Suprapubic skin (tissue), 4 donors: ENCODE data around the gene CDK18. TPM values are rescaled to one million over a fixed set of nuclear protein-coding genes. Genes with fewer than 3 reads are reported as not detected.

Source experiments
- DNase-seq, 2 donors: peaks; one replicate each; pipeline ENCODE4 v3.0.0-alpha.2; 2019; ENCODE audit warnings: low spot score in 2 of 2
- H3K27ac ChIP-seq: fragments of 200-600 bp; sonication (generic); one replicate; pipeline ENCODE4 v1.5.1; 2019
- H3K27me3 ChIP-seq: fragments of 200-600 bp; sonication (generic); one replicate; pipeline ENCODE4 v1.5.1; 2019
- H3K36me3 ChIP-seq: fragments of 200-600 bp; sonication (generic); one replicate; pipeline ENCODE4 v1.5.1; 2019
- H3K4me1 ChIP-seq: fragments of 200-600 bp; sonication (generic); one replicate; pipeline ENCODE4 v1.5.1; 2019
- H3K4me3 ChIP-seq: fragments of 200-600 bp; sonication (generic); one replicate; pipeline ENCODE4 v1.5.1; 2019; ENCODE audit warnings: mild to moderate bottlenecking
- H3K9me3 ChIP-seq: fragments of 200-600 bp; sonication (generic); one replicate; pipeline ENCODE4 v1.5.1; 2019
- EP300 ChIP-seq: sonication (generic); formaldehyde crosslinking; IDR thresholded peaks from one replicate; pipeline ENCODE4 v1.6.1; 2017; ENCODE audit warnings: antibody characterized with exemption
- POLR2A ChIP-seq, 2 donors: fragments of 450-650 bp; IDR thresholded peaks; one replicate each; pipeline ENCODE4 v1.6.1; 2017; ENCODE audit warnings: antibody characterized with exemption in 2 of 2, mild to moderate bottlenecking in 2 of 2, moderate library complexity in 2 of 2
- POLR2AphosphoS5 ChIP-seq, 3 donors: sonication (generic); formaldehyde crosslinking; IDR thresholded peaks; one replicate each; pipeline ENCODE4 v1.6.1; 2017; ENCODE audit warnings: antibody characterized with exemption in 3 of 3
- WGBS: methylation state at CpG from one replicate; pipeline ENCODE4 v1.1.5; 2018; 5-methylcytosine and 5-hydroxymethylcytosine counted together
- total RNA-seq, 4 donors: library from RNA; depleted of rRNA; stranded (reverse); fragments of >200 nt; gene quantifications; one replicate each; pipeline ENCODE4 v1.1.0, GENCODE V29; 2016
- TF ChIP-seq, protein P1 (sequence below), 2 donors: fragments of 200-600 bp in 1 of 2; fragments of 450-650 bp in 1 of 2; sonication (generic) in 1 of 2; IDR thresholded peaks; one replicate each; pipeline ENCODE4 v1.5.1; 2016 to 2019; ENCODE audit warnings: antibody characterized with exemption in 2 of 2, mild to moderate bottlenecking in 1 of 2, moderate library complexity in 1 of 2

CDK18 gene
- total RNA-seq, 4 donors from 2014 or later, result 2.7 to 9.7 (median 4.7) TPM

DNA sequence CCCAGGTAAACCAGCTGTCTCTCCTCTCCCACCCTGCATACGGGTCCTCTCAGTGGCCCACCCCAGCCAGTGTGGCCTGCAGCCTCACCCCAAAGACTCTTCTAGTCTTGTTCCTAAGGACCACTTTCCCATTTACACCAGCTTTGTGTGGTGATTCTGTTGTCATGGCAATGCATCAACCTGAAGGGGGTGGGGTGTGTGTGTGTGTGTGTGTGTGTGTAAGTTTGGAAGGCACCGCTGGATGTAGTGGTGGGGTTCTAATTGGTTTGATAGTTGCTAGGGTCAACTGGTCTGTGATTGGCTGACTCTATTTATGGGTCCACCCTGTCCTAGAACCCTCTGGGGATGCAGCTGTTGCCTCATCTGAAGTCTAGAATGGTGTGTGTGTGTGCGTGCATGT is 4.7 kb upstream of the CDK18 start:
- Histone ChIP-seq H3K4me3 (no peak overlapping the region), H3K27me3 (no peaks in the 10 kb centered on the region), H3K9me3 (no peaks in the 10 kb centered on the region), H3K4me1 (peaks cover 14% of the 10 kb centered on the region), H3K36me3 (no peaks in the 10 kb centered on the region), H3K27ac (no peak overlapping the region)
- no peak for DNase-seq
- TF ChIP-seq, protein P1, sequence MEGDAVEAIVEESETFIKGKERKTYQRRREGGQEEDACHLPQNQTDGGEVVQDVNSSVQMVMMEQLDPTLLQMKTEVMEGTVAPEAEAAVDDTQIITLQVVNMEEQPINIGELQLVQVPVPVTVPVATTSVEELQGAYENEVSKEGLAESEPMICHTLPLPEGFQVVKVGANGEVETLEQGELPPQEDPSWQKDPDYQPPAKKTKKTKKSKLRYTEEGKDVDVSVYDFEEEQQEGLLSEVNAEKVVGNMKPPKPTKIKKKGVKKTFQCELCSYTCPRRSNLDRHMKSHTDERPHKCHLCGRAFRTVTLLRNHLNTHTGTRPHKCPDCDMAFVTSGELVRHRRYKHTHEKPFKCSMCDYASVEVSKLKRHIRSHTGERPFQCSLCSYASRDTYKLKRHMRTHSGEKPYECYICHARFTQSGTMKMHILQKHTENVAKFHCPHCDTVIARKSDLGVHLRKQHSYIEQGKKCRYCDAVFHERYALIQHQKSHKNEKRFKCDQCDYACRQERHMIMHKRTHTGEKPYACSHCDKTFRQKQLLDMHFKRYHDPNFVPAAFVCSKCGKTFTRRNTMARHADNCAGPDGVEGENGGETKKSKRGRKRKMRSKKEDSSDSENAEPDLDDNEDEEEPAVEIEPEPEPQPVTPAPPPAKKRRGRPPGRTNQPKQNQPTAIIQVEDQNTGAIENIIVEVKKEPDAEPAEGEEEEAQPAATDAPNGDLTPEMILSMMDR (IDR thresholded peaks at IDR 0.05), result no peak
- TF ChIP-seq EP300 (no peak), POLR2AphosphoS5 (IDR thresholded peaks at IDR 0.05) (no peak), POLR2A (IDR thresholded peaks at IDR 0.05) (no peak)
- WGBS, result 62% methylated on average over 3 of the region's 3 CpGs

DNA sequence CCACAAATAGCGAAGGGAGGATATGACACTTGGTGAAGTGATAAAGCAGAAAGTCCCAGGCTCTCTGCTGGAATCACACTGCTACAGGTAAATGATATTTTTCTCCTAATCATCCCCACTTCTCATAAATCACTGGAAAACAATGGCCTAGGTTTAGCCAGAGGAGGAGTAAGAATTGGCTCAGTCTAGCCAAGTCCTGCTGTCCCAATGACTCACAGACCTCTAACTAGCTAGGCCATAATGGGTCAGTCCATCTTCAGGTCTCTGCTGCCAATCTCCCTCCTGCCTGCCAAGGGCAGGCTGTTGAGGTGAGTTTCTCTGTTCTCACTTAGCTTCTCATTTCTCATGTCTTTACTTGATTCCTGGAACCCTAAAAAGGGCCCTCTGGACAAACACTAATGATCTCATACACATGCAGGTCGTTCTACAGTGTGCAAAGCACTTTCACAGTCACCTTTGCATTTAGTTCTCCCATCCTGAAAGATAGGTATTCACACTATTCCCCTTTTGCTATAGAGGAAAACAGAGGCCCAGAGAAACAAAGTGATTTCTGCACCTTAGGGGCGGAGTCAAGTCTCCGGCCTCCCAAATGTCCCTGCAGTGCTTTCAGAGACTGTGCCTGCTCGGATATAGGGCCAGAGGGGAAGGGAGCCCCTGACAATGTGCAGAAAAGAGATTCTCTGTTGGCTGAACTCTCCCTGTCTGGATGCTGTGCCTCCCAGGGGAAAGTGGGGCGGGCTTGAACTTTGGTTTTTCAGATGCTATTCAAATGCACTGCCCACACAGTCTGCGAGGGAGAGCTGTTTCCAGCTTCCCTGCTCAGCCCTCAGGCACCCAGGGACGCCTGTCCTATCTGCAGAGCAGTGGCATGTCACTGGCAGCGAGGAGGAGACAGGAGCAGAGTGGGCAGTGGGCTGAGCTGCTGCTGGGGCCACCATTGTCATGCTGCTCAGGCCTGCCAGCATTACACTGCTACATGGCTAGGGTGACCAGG is 3.9 kb upstream of the CDK18 start:
- TF ChIP-seq, protein P1 (IDR thresholded peaks at IDR 0.05), result no peak
- TF ChIP-seq POLR2AphosphoS5 (IDR thresholded peaks at IDR 0.05), result no peak
- TF ChIP-seq EP300, result no peak
- TF ChIP-seq POLR2A (IDR thresholded peaks at IDR 0.05), result no peak
- Histone ChIP-seq H3K9me3 (no peaks in the 10 kb centered on the region), H3K36me3 (no peaks in the 10 kb centered on the region), H3K4me1 (peaks cover 18% of the 10 kb centered on the region), H3K4me3 (no peak overlapping the region), H3K27me3 (peaks cover under 1% of the 10 kb centered on the region), H3K27ac (no peak overlapping the region)
- WGBS, result 62% methylated on average over 6 of the region's 9 CpGs
- no peak for DNase-seq

DNA sequence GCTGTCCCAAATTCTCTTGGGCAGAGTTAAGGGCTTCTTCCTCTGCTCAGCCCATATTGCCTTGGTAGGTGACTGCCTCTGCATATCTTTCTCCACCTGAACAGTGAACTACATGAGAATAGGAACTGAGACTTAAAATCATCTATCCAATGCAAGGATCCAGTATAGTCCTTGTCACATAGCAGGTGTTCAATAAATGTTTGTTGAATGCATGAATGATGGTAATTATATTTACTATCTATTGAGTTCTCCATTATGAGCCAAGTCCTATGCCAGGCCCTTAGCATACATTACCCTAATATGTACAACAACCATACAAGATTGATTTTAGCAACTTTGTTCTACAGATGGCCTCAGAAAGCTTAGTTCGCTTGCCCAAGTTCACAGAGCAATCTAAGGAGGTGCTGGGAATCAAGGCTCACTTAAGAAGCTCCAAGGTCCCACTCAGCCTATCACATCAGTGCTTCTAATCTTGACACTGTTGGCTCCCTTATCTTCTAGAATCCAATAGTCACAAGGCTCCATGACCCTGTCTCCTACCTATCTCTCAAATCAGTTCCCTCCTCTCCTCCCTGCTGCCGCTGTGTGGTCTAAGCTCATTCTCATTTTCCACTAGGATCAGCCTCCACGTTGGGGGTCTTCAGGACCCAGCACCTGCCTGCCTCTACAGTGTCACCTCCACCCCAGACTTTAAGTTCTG is 2.2 kb upstream of the CDK18 start:
- WGBS, result 81% methylated on average over 3 of the region's 3 CpGs
- H3K9me3 ChIP-seq, result no peaks in the 10 kb centered on the region
- DNase-seq, result no peak
- H3K4me3 ChIP-seq, result no peak overlapping the region
- H3K36me3 ChIP-seq, result no peaks in the 10 kb centered on the region
- H3K27ac ChIP-seq, result no peak overlapping the region
- TF ChIP-seq POLR2AphosphoS5 (IDR thresholded peaks at IDR 0.05) (no peak), EP300 (no peak), POLR2A (IDR thresholded peaks at IDR 0.05) (no peak)
- TF ChIP-seq, protein P1 (IDR thresholded peaks at IDR 0.05), result no peak
- peaks cover 24% of the 10 kb centered on the region for H3K4me1 ChIP-seq
- peaks cover 6% of the 10 kb centered on the region for H3K27me3 ChIP-seq

DNA sequence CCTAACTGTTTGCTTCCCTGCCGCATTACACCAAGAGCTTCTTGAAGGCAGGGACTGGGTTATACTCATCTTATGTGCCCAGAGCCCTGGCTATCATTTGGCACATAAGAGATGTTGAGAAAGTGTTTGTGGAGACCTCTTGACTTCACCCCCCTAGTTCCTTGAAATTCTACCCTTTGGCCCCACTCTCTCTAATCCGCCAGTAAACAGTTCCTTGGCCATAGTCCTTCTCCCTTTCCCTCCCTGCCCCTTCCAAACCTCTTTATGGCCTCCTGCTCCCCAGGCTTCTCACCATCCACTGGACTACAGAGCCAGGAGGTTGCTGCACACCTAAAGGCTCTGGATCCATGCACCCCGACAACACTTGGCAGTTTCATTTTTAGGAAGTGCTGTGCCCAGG is 1.5 kb upstream of the CDK18 start:
- H3K9me3 ChIP-seq, result no peaks in the 10 kb centered on the region
- no peaks in the 10 kb centered on the region for H3K36me3 ChIP-seq
- TF ChIP-seq, protein P1 (IDR thresholded peaks at IDR 0.05), result no peak
- TF ChIP-seq POLR2A (IDR thresholded peaks at IDR 0.05), result no peak
- TF ChIP-seq POLR2AphosphoS5 (IDR thresholded peaks at IDR 0.05), result no peak
- TF ChIP-seq EP300, result no peak
- H3K27ac ChIP-seq, result no peak overlapping the region
- peaks cover 6% of the 10 kb centered on the region for H3K27me3 ChIP-seq
- DNase-seq, result no peak
- H3K4me1 ChIP-seq, result peaks cover 24% of the 10 kb centered on the region
- H3K4me3 ChIP-seq, result no peak overlapping the region
- 70% methylated on average over 3 of the region's 3 CpGs for WGBS
